H1 (cell line): ENCODE results near the gene NLN. TPM values are rescaled to one million over a fixed set of nuclear protein-coding genes. Genes with fewer than 3 reads are reported as not detected.

Source experiments
- CTCF ChIA-PET: fragments of 300-600 bp; sonication (Branson Sonifier 250); formaldehyde crosslinking; loops from one replicate; lab custom pipeline; 2021; ENCODE audit not compliant: partially characterized antibody; lab: Charles Lee
- POLR2A ChIA-PET: fragments of 300-600 bp; sonication (Branson Sonifier 250); formaldehyde crosslinking; loops from one replicate; lab custom pipeline; 2021; ENCODE audit warnings: inconsistent platforms; ENCODE audit not compliant: partially characterized antibody; lab: Charles Lee
- DNase-seq, 2 experiments: peaks; one replicate each; pipeline versions ENCODE4 v3.0.0 to v3.0.0-alpha.2; 2010 to 2022; ENCODE audit warnings: low spot score in 2 of 2, low read depth in 1 of 2, mixed read lengths in 1 of 2
- FAIRE-seq: peaks from 2 replicates; lab custom pipeline; 2011; peaks lifted over from hg19 to GRCh38; lab: Jason Lieb, UNC
- H2AFZ ChIP-seq: 2 replicates; pipeline ENCODE4 v1.8.1; 2012; ENCODE audit warnings: low read length, inconsistent platforms
- H2AK5ac ChIP-seq: 2 replicates; pipeline ENCODE4 v1.6.1; 2013; ENCODE audit warnings: low read depth, low read length
- H2BK120ac ChIP-seq: replicated peaks from 2 replicates; pipeline ENCODE3; 2013; ENCODE audit warnings: low read depth, low read length, inconsistent platforms
- H2BK12ac ChIP-seq: 2 replicates; pipeline ENCODE4 v1.6.1; 2013; ENCODE audit warnings: low read depth, low read length
- H2BK15ac ChIP-seq: 2 replicates; pipeline ENCODE4 v1.6.1; 2013; ENCODE audit warnings: low read length
- H2BK20ac ChIP-seq: 2 replicates; pipeline ENCODE4 v1.6.1; 2013; ENCODE audit warnings: low read length
- H2BK5ac ChIP-seq: 2 replicates; pipeline ENCODE4 v1.6.1; 2013; ENCODE audit warnings: low read depth, low read length
- H3K14ac ChIP-seq: 2 replicates; pipeline ENCODE4 v1.6.1; 2013; ENCODE audit warnings: inconsistent platforms; ENCODE audit not compliant: insufficient read length
- H3K18ac ChIP-seq: 2 replicates; pipeline ENCODE4 v1.6.1; 2013; ENCODE audit warnings: low read length; ENCODE audit errors: extremely low read depth
- H3K23ac ChIP-seq: 2 replicates; pipeline ENCODE4 v1.6.1; 2013; ENCODE audit warnings: inconsistent platforms; ENCODE audit not compliant: insufficient read length
- H3K23me2 ChIP-seq: 2 replicates; pipeline ENCODE4 v1.6.1; 2013; ENCODE audit warnings: low read depth, low read length
- H3K27ac ChIP-seq: 2 replicates; pipeline ENCODE4 v1.6.1; 2011; ENCODE audit warnings: low read depth, low read length, inconsistent platforms
- H3K27me3 ChIP-seq, 4 experiments: replicated peaks in 1 of 4; 1 replicate in 1 of 4; 2 replicates in 3 of 4; pipeline versions ENCODE4 v1.6.1 to v1.8.1; 2011 to 2013; ENCODE audit warnings: low read length in 3 of 4, mild to moderate bottlenecking in 3 of 4, inconsistent platforms in 2 of 4, mixed read lengths in 2 of 4, moderate library complexity in 1 of 4; ENCODE audit not compliant: control insufficient read depth in 3 of 4, insufficient read depth in 3 of 4; ENCODE audit errors: extremely low read depth in 1 of 4
- H3K36me3 ChIP-seq, 4 experiments: 2 replicates each; pipeline versions ENCODE4 v1.6.1 to v1.8.1; 2011 to 2013; ENCODE audit warnings: mild to moderate bottlenecking in 4 of 4, low read length in 3 of 4, moderate library complexity in 2 of 4, control low read depth in 1 of 4, inconsistent platforms in 1 of 4; ENCODE audit not compliant: insufficient read depth in 4 of 4, control insufficient read depth in 2 of 4
- H3K4ac ChIP-seq: replicated peaks from 2 replicates; pipeline ENCODE3; 2013; ENCODE audit warnings: low read length, low read depth, mixed read lengths, inconsistent platforms; ENCODE audit not compliant: insufficient read length
- H3K4me1 ChIP-seq, 4 experiments: replicated peaks in 1 of 4; 1 replicate in 1 of 4; 2 replicates in 3 of 4; pipeline versions ENCODE4 v1.6.1 to v1.8.1; 2011 to 2013; ENCODE audit warnings: low read length in 3 of 4, inconsistent platforms in 2 of 4, mixed read lengths in 1 of 4; ENCODE audit not compliant: insufficient read depth in 4 of 4, control insufficient read depth in 3 of 4
- H3K4me2 ChIP-seq, 2 experiments: 2 replicates each; pipeline versions ENCODE4 v1.6.1 to v1.8.1; 2011 to 2013; ENCODE audit warnings: low read depth in 2 of 2, low read length in 2 of 2, control low read depth in 1 of 2, inconsistent platforms in 1 of 2, mild to moderate bottlenecking in 1 of 2; ENCODE audit not compliant: insufficient read depth in 1 of 2
- H3K4me3 ChIP-seq, 4 experiments: fragments of 200-600, 300-600 bp in 1 of 4; sonication (generic), shearing (Covaris generic), sonication (Bioruptor Twin) in 1 of 4; 2 replicates each; pipeline versions ENCODE4 v1.5.1 to v1.8.1; 2011 to 2016; ENCODE audit warnings: low read length in 4 of 4, low read depth in 3 of 4, control low read depth in 2 of 4, inconsistent platforms in 2 of 4, mild to moderate bottlenecking in 2 of 4, mixed read lengths in 1 of 4, moderate library complexity in 1 of 4; ENCODE audit not compliant: insufficient read depth in 2 of 4; ENCODE audit errors: extremely low read depth in 1 of 4
- H3K56ac ChIP-seq: replicated peaks from 2 replicates; pipeline ENCODE3; 2013; ENCODE audit warnings: low read depth, mild to moderate bottlenecking, mixed read lengths, low read length, inconsistent platforms; ENCODE audit not compliant: insufficient read length
- H3K79me1 ChIP-seq: 2 replicates; pipeline ENCODE4 v1.6.1; 2013; ENCODE audit warnings: low read depth, low read length, control low read depth
- H3K79me2 ChIP-seq, 2 experiments: 2 replicates each; pipeline versions ENCODE4 v1.6.1 to v1.8.1; 2012 to 2013; ENCODE audit warnings: low read length in 2 of 2, mild to moderate bottlenecking in 2 of 2, inconsistent platforms in 1 of 2; ENCODE audit not compliant: insufficient read depth in 2 of 2, control insufficient read depth in 1 of 2
- H3K9ac ChIP-seq, 4 experiments: replicated peaks in 1 of 4; 1 replicate in 1 of 4; 2 replicates in 3 of 4; pipeline versions ENCODE4 v1.6.1 to v1.8.1; 2011 to 2013; ENCODE audit warnings: low read depth in 3 of 4, low read length in 3 of 4, control low read depth in 2 of 4, mild to moderate bottlenecking in 2 of 4, moderate library complexity in 2 of 4, inconsistent platforms in 1 of 4; ENCODE audit errors: extremely low read depth in 1 of 4
- H3K9me3 ChIP-seq, 2 experiments: 2 replicates each; pipeline versions ENCODE4 v1.6.1 to v1.8.1; 2012 to 2013; ENCODE audit warnings: mild to moderate bottlenecking in 2 of 2, moderate library complexity in 2 of 2, control low read depth in 1 of 2, inconsistent platforms in 1 of 2, low read depth in 1 of 2, low read length in 1 of 2, mixed read lengths in 1 of 2; ENCODE audit not compliant: insufficient read depth in 2 of 2
- H4K20me1 ChIP-seq, 2 experiments: replicated peaks in 1 of 2; 2 replicates each; pipeline versions ENCODE3 to v1.8.1; 2011 to 2013; ENCODE audit warnings: inconsistent platforms in 2 of 2, low read length in 2 of 2, mild to moderate bottlenecking in 1 of 2; ENCODE audit not compliant: insufficient read depth in 2 of 2, control insufficient read depth in 1 of 2
- H4K5ac ChIP-seq: 2 replicates; pipeline ENCODE4 v1.6.1; 2013; ENCODE audit warnings: low read length, low read depth, mixed read lengths, inconsistent platforms; ENCODE audit not compliant: insufficient read length
- H4K8ac ChIP-seq: 2 replicates; pipeline ENCODE4 v1.8.0; 2013; ENCODE audit warnings: mild to moderate bottlenecking, moderate library complexity, low read length, inconsistent platforms; ENCODE audit not compliant: insufficient read depth; ENCODE audit errors: extremely low read depth
- H4K91ac ChIP-seq: replicated peaks from 2 replicates; pipeline ENCODE3; 2013; ENCODE audit warnings: low read length, mixed read lengths, inconsistent platforms; ENCODE audit not compliant: insufficient read length
- ASH2L ChIP-seq: fragments of 200-600, 300-600 bp; sonication (generic); IDR thresholded peaks from one replicate; pipeline ENCODE4 v1.7.1; 2017; ENCODE audit warnings: low read length
- BRCA1 ChIP-seq: IDR thresholded peaks from 2 replicates; pipeline ENCODE4 v1.6.1; 2012; ENCODE audit warnings: low read depth, low read length, improper control_type of control experiment
- CEBPB ChIP-seq: IDR thresholded peaks from 2 replicates; pipeline ENCODE4 v1.6.1; 2012; ENCODE audit warnings: low read depth, low read length
- GTF2F1 ChIP-seq: IDR thresholded peaks from 2 replicates; pipeline ENCODE4 v1.6.1; 2012; ENCODE audit warnings: low read depth, low read length, improper control_type of control experiment, borderline replicate concordance
- HDAC6 ChIP-seq: IDR thresholded peaks from one replicate; pipeline ENCODE4 v1.7.1; 2012; ENCODE audit warnings: low read depth, mild to moderate bottlenecking, inconsistent platforms, low read length, moderate library complexity
- KDM4A ChIP-seq: IDR thresholded peaks from one replicate; pipeline ENCODE4 v1.7.1; 2012; ENCODE audit warnings: low read depth, mild to moderate bottlenecking, moderate library complexity, low read length, inconsistent platforms; ENCODE audit not compliant: severe bottlenecking
- KDM5A ChIP-seq: fragments of 200-600 bp; IDR thresholded peaks from 2 replicates; pipeline ENCODE4 v1.7.1; 2012; ENCODE audit warnings: mild to moderate bottlenecking, low read length, inconsistent platforms, mixed read lengths
- RXRA ChIP-seq: IDR thresholded peaks from 2 replicates; pipeline ENCODE4 v1.6.1; 2011; ENCODE audit warnings: low read depth, mild to moderate bottlenecking, low read length, moderate library complexity; ENCODE audit not compliant: insufficient read depth
- SIRT6 ChIP-seq: IDR thresholded peaks from one replicate; pipeline ENCODE4 v1.7.1; 2012; ENCODE audit warnings: low read length, inconsistent platforms
- SIX5 ChIP-seq: IDR thresholded peaks from 2 replicates; pipeline ENCODE4 v1.6.1; 2011; ENCODE audit warnings: mild to moderate bottlenecking, low read depth, low read length
- TBP ChIP-seq: IDR thresholded peaks from 2 replicates; pipeline ENCODE4 v1.6.1; 2011; ENCODE audit warnings: low read depth, low read length, improper control_type of control experiment
- polyA plus RNA-seq, 7 experiments: library from polyadenylated mRNA; depleted of rRNA in 3 of 7; stranded (reverse) in 5 of 7; unstranded in 2 of 7; fragments of >200 nt in 5 of 7; fragments of 200-250 nt in 2 of 7; gene quantifications; 1 replicate in 5 of 7; 2 replicates in 1 of 7; 4 replicates in 1 of 7; pipeline versions ENCODE4 v1.2.1 to v1.2.3, GENCODE V29; 2011 to 2013; ENCODE audit warnings: missing spikeins in 2 of 7, mixed read lengths in 2 of 7
- total RNA-seq: library from RNA; stranded (reverse); fragmentation: NEBNext Ultra II Directional; extraction: Animal tissue kit (Norgen Biotek cat#: 25700); gene quantifications from 2 replicates; pipeline ENCODE4 v1.2.1, GENCODE V29; 2021
- TF ChIP-seq, protein P1 (sequence below), 3 experiments: IDR thresholded peaks; 1 replicate in 2 of 3; 2 replicates in 1 of 3; pipeline versions ENCODE4 v1.5.1 to v1.6.1; 2011; ENCODE audit warnings: low read length in 3 of 3, mild to moderate bottlenecking in 3 of 3, inconsistent platforms in 2 of 3, low read depth in 1 of 3, moderate library complexity in 1 of 3; ENCODE audit not compliant: insufficient read depth in 1 of 3; ENCODE audit errors: control extremely low read depth in 1 of 3
- TF ChIP-seq, protein P2 (sequence below): IDR thresholded peaks from 2 replicates; pipeline ENCODE4 v1.6.1; 2012; ENCODE audit warnings: inconsistent platforms

The NLN gene
- total and polyA plus RNA-seq, 2 of the 8 experiments (the other 6 are each of a cell fraction or from before 2014, with no cell fraction given): 46.7 to 192 TPM

DNA sequence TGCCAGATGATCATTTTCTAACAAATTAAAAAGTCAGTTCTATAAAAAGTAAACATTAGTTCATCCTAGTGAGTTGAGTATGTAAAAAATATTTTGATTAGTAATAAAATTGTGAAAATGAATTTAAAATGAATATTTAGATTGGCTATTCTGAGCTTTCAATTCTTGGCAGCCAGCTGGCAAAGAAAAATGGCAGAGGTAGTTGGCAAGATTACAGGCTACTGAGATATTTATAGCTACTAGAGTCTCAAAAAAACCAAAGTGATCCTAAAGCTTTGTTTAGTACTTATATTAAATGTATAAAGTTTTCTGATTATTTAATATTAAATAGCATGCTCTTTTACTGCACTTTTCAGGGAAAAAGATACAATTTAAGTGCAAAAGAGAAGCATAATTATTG is 25.1 kb upstream of the NLN start:
- POLR2A ChIA-PET: interaction anchor here (0.6 to 1.9 kb wide), 2 partner anchors 11 to 41 kb away, joined by 3 to 6 read pairs; no protein-coding TSS in a partner anchor
- Histone ChIP-seq H2BK120ac (no peak overlapping the region), H3K4me2 (no peak overlapping the region), H3K79me1 (no peaks in the 10 kb centered on the region), H3K4ac (no peak overlapping the region), H3K79me2 (no peaks in the 10 kb centered on the region), H2BK20ac (no peak overlapping the region), H4K5ac (no peak overlapping the region), H2BK5ac (no peak overlapping the region), H2BK12ac (no peak overlapping the region), H2AFZ (no peak overlapping the region), H3K9me3 (no peaks in the 10 kb centered on the region), H3K36me3 (no peaks in the 10 kb centered on the region; a peak in 2 of 8 replicates), H3K14ac (no peak overlapping the region), H3K27me3 (no peaks in the 10 kb centered on the region), H4K91ac (no peak overlapping the region), H3K23ac (no peak overlapping the region), H4K20me1 (peaks cover 0 to 2% of the 10 kb centered on the region in 2 experiments), H3K18ac (no peak overlapping the region), H3K9ac (no peak overlapping the region), H4K8ac (no peak overlapping the region), H3K27ac (no peak overlapping the region), H3K4me1 (peaks cover 0 to 7% (median 2%) of the 10 kb centered on the region in 4 experiments; a peak in 2 of 7 replicates), H2BK15ac (no peak overlapping the region), H2AK5ac (no peak overlapping the region), H3K56ac (no peak overlapping the region), H3K23me2 (no peaks in the 10 kb centered on the region; the same call in 1 of the 2 replicates), H3K4me3 (no peak overlapping the region)
- no peak for DNase-seq
- CTCF ChIA-PET: no interaction called here
- FAIRE-seq: no peak
- no peak for TF ChIP-seq TBP
- TF ChIP-seq BRCA1: no peak
- no peak for TF ChIP-seq ASH2L
- TF ChIP-seq GTF2F1: no peak
- TF ChIP-seq, protein P1, sequence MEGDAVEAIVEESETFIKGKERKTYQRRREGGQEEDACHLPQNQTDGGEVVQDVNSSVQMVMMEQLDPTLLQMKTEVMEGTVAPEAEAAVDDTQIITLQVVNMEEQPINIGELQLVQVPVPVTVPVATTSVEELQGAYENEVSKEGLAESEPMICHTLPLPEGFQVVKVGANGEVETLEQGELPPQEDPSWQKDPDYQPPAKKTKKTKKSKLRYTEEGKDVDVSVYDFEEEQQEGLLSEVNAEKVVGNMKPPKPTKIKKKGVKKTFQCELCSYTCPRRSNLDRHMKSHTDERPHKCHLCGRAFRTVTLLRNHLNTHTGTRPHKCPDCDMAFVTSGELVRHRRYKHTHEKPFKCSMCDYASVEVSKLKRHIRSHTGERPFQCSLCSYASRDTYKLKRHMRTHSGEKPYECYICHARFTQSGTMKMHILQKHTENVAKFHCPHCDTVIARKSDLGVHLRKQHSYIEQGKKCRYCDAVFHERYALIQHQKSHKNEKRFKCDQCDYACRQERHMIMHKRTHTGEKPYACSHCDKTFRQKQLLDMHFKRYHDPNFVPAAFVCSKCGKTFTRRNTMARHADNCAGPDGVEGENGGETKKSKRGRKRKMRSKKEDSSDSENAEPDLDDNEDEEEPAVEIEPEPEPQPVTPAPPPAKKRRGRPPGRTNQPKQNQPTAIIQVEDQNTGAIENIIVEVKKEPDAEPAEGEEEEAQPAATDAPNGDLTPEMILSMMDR (IDR thresholded peaks at IDR 0.05; ENCODE audit: control extremely low read depth in 1 of 3, insufficient read depth in 1 of 3, low read depth in 1 of 3, low read length in 3 of 3): no peak
- TF ChIP-seq RXRA: no peak
- no peak for TF ChIP-seq SIX5
- TF ChIP-seq, protein P2, sequence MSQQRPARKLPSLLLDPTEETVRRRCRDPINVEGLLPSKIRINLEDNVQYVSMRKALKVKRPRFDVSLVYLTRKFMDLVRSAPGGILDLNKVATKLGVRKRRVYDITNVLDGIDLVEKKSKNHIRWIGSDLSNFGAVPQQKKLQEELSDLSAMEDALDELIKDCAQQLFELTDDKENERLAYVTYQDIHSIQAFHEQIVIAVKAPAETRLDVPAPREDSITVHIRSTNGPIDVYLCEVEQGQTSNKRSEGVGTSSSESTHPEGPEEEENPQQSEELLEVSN: no peak
- no peak for TF ChIP-seq KDM4A
- TF ChIP-seq KDM5A: no peak
- no peak for TF ChIP-seq CEBPB
- no peak for TF ChIP-seq SIRT6
- no peak for TF ChIP-seq HDAC6
